DMS53 (cell line): ENCODE data around the gene EXOSC10.
"Not testable (repeated sequence)": the region's sequence is repeated elsewhere in the genome, so short reads cannot be mapped to it uniquely, and the experiment has no call there.

Source experiments
- DNase-seq: peaks from one replicate; lab custom pipeline; 2025; lab: John Stamatoyannopoulos, UW

EXOSC10 gene

GRCh38 chr1:11061652-11062365 lies 37.9 kb downstream of the EXOSC10 start:
- DNase-seq = peak; percentile 36

- peak; percentile 97 for DNase-seq
Measured at GRCh38 chr1:11059968-11060830, 39.5 kb downstream of the EXOSC10 start, which contains the start of gene SRM. TSS of gene SRM (minus strand) at chr1:11060018. CDS start at chr1:11059943, 75 bp downstream.

GRCh38 chr1:11059155-11059967 lies 40.3 kb downstream of the EXOSC10 start:
- peak; percentile 87 for DNase-seq

- DNase-seq = peak; percentile 95
Measured at GRCh38 chr1:11058595-11059154, 41.0 kb downstream of the EXOSC10 start.

GRCh38 chr1:11058026-11058425 lies 41.6 kb downstream of the EXOSC10 start:
- no peak for DNase-seq

- DNase-seq = peak; percentile 27
Measured at GRCh38 chr1:11057477-11057876, 42.2 kb downstream of the EXOSC10 start.

GRCh38 chr1:11056504-11056903 lies 43.2 kb downstream of the EXOSC10 start:
- DNase-seq = no peak

- DNase-seq = no peak
Measured at GRCh38 chr1:11055676-11056075, 44.0 kb downstream of the EXOSC10 start.

- no peak for DNase-seq
Measured at GRCh38 chr1:11054666-11055065, 45.0 kb downstream of the EXOSC10 start.

GRCh38 chr1:11054181-11054580 lies 45.5 kb downstream of the EXOSC10 start:
- DNase-seq = no peak

GRCh38 chr1:11053758-11054137 lies 45.9 kb downstream of the EXOSC10 start:
- DNase-seq = peak; percentile 37

- peak; percentile 85 for DNase-seq
Measured at GRCh38 chr1:11052839-11053757, 46.6 kb downstream of the EXOSC10 start.

- DNase-seq = no peak
Measured at GRCh38 chr1:11051781-11052511, 47.7 kb downstream of the EXOSC10 start.

- DNase-seq = not testable (repeated sequence)
Measured at GRCh38 chr1:11051121-11051520, 48.5 kb downstream of the EXOSC10 start.

- DNase-seq = no peak
Measured at GRCh38 chr1:11046625-11047365, 52.9 kb downstream of the EXOSC10 start, which contains the start of gene MASP2. TSS of gene MASP2 (minus strand) at chr1:11047239. CDS start at chr1:11047207, 32 bp downstream.

- no peak for DNase-seq
Measured at GRCh38 chr1:11046270-11046566, 53.5 kb downstream of the EXOSC10 start.

GRCh38 chr1:11045428-11046269 lies 54.0 kb downstream of the EXOSC10 start:
- peak; percentile 21 for DNase-seq

- DNase-seq = no peak
Measured at GRCh38 chr1:11044849-11045427, 54.7 kb downstream of the EXOSC10 start.
